ENCODE measurements around the gene CDCA7. TPM values are rescaled to one million over a fixed set of nuclear protein-coding genes. Genes with fewer than 3 reads are reported as not detected.
"Not testable (repeated sequence)": the region's sequence is repeated elsewhere in the genome, so short reads cannot be mapped to it uniquely, and the experiment has no call there.

CDCA7 gene
- total RNA-seq, 1 donor from 2014 or later, result 22.3 TPM

DNA sequence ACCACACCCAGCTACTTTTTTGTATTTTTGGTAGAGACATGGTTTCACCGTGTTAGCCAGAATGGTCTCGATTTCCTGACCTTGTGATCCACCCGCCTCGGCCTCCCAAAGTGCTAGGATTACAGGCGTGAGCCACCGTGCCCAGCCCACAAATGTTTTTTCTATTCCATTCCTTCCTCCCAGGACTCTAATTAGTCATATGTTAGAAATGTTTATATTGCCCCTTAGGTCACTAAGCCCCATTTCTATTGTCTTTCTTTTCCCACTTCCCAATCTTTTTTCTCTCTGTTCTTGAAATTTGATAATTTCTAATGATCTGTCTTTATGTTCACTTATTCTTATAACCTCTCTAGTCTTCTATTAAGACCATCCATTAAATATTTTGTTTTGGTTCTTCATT, 31.3 kb upstream of the CDCA7 start:
- Mint-ChIP-seq H3K4me1 (ENCODE audit: low read depth) (no peaks in the 10 kb centered on the region), H3K27me3 (no peaks in the 10 kb centered on the region), H3K36me3 (ENCODE audit: insufficient read depth) (no peaks in the 10 kb centered on the region), H3K4me3 (ENCODE audit: low read depth) (no peak overlapping the region), H3K9me3 (ENCODE audit: low read depth) (peaks cover 14% of the 10 kb centered on the region), H3K27ac (no peak overlapping the region)
- no peak for DNase-seq (ENCODE audit: low spot score, unreplicated experiment)
- TF ChIP-seq, protein P1, sequence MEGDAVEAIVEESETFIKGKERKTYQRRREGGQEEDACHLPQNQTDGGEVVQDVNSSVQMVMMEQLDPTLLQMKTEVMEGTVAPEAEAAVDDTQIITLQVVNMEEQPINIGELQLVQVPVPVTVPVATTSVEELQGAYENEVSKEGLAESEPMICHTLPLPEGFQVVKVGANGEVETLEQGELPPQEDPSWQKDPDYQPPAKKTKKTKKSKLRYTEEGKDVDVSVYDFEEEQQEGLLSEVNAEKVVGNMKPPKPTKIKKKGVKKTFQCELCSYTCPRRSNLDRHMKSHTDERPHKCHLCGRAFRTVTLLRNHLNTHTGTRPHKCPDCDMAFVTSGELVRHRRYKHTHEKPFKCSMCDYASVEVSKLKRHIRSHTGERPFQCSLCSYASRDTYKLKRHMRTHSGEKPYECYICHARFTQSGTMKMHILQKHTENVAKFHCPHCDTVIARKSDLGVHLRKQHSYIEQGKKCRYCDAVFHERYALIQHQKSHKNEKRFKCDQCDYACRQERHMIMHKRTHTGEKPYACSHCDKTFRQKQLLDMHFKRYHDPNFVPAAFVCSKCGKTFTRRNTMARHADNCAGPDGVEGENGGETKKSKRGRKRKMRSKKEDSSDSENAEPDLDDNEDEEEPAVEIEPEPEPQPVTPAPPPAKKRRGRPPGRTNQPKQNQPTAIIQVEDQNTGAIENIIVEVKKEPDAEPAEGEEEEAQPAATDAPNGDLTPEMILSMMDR (IDR thresholded peaks at IDR 0.05; ENCODE audit: unreplicated experiment), result no peak

DNA sequence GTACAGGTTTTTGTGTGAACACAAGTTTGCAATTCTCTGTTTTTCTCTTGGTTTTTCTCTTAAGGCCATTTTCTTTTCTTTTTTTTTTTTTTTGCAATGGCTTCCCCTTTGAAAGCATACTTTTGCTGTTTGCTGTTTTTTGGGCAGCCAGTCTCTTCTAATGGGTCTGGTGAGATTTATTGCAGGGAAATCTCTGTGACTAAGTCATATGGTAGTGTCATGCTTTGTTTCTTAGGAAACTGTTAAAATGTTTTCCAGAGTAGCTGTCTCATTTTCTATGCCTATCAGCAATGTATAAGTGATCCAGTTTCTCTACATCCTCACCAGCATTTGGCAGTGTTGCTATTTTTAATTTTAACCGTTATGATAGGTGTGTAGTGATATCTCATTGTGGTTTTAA, 27.9 kb upstream of the CDCA7 start:
- Mint-ChIP-seq H3K36me3 (ENCODE audit: insufficient read depth) (peaks cover 2% of the 10 kb centered on the region), H3K4me1 (ENCODE audit: low read depth) (no peaks in the 10 kb centered on the region), H3K4me3 (ENCODE audit: low read depth) (no peak overlapping the region), H3K27me3 (no peaks in the 10 kb centered on the region), H3K27ac (no peak overlapping the region), H3K9me3 (ENCODE audit: low read depth) (peaks cover 20% of the 10 kb centered on the region)
- TF ChIP-seq, protein P1 (IDR thresholded peaks at IDR 0.05; ENCODE audit: unreplicated experiment), result no peak
- DNase-seq (ENCODE audit: low spot score, unreplicated experiment), result no peak

DNA sequence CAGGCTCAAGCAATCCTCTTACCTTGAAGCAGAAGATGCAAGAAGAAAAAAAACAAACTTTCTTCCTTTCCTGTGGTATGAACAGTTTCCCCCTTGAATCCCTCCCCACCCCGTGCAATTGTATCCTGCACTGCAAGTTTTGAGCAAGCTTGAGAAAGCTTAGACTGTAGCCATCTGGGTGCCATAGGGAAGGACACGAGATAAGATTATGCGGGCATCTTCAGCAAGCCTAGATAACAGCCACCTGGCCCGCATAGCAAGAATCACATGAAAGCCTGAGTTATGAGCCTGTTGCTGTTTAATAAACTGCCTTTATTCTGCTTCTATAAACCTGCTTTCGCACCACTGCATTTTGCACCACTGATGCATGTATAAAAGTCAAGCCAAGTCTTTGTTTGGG, 27.3 kb upstream of the CDCA7 start:
- TF ChIP-seq, protein P1 (IDR thresholded peaks at IDR 0.05; ENCODE audit: unreplicated experiment), result no peak
- Mint-ChIP-seq H3K27ac (no peak overlapping the region), H3K4me3 (ENCODE audit: low read depth) (no peak overlapping the region), H3K4me1 (ENCODE audit: low read depth) (no peaks in the 10 kb centered on the region), H3K27me3 (no peaks in the 10 kb centered on the region), H3K36me3 (ENCODE audit: insufficient read depth) (peaks cover 2% of the 10 kb centered on the region), H3K9me3 (ENCODE audit: low read depth) (peaks cover 21% of the 10 kb centered on the region)
- no peak for DNase-seq (ENCODE audit: low spot score, unreplicated experiment)

DNA sequence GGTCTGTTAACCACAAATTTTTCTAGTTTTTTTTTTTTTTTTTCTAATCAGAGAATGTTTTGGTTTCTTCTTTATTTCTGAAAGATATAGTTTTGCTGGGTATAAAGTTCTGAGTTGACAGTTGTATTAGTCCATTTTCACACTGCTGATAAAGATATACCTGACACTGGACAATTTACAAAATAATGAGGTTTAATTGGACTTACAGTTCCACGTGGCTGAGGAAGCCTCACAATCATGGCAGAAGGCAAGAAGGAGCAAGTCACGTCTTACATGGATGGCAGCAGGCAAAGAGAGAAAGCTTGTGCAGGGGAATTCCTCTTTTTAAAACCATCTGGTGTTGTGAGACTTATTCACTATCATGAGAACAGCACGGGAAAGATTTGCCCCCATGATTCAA, 21.7 kb upstream of the CDCA7 start:
- H3K4me3 Mint-ChIP-seq (ENCODE audit: low read depth); H3K27me3 Mint-ChIP-seq; H3K36me3 Mint-ChIP-seq (ENCODE audit: insufficient read depth); H3K4me1 Mint-ChIP-seq (ENCODE audit: low read depth); H3K27ac Mint-ChIP-seq; DNase-seq (ENCODE audit: low spot score, unreplicated experiment): not testable (repeated sequence)
- H3K9me3 Mint-ChIP-seq (ENCODE audit: low read depth), result peaks cover 34% of the 10 kb centered on the region

DNA sequence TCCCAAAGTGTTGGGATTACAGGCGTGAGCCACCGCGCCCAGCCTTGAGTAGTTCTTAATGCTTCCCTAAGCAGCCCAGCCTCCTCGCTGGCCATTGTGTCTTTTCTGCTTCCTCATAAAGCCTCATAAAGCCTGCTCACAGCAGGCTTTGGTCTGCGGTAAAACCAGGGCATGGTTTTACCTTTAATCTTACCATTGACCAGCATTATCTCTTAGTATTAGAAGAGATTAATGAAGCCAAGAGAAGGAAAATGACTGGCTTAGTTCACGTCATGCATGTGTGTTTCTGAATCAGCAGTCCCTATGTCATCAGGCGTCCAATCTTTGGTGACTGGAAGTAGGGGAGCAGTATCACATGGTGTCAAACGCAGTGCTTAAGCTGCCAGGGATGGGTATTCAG, 14.9 kb upstream of the CDCA7 start:
- H3K4me1 Mint-ChIP-seq (ENCODE audit: low read depth), result no peaks in the 10 kb centered on the region
- DNase-seq (ENCODE audit: low spot score, unreplicated experiment), result no peak
- H3K27ac Mint-ChIP-seq, result no peak overlapping the region
- H3K9me3 Mint-ChIP-seq (ENCODE audit: low read depth), result peaks cover 7% of the 10 kb centered on the region
- TF ChIP-seq, protein P1 (IDR thresholded peaks at IDR 0.05; ENCODE audit: unreplicated experiment), result no peak
- no peaks in the 10 kb centered on the region for H3K27me3 Mint-ChIP-seq
- H3K36me3 Mint-ChIP-seq (ENCODE audit: insufficient read depth), result no peaks in the 10 kb centered on the region
- H3K4me3 Mint-ChIP-seq (ENCODE audit: low read depth), result no peak overlapping the region

DNA sequence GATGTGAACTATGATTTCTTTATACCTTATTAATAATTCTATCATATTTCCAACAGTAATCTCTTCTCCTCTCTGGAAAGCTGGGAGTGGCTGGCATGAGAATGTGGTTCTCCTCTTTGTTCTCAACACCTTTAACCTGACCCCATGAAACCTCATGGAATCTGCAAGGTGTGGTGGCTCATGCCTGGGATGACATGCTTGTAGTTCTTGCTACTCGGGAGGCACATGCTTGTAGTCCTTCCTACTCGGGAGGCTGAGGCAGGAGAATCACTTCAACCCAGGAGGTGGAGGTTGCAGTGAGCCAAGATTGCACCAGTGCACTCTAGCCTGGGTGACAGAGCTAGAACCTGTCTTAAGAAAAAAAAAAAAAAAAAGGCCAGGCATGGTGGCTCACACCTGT, 10.8 kb upstream of the CDCA7 start:
- Mint-ChIP-seq H3K27ac (no peak overlapping the region), H3K36me3 (ENCODE audit: insufficient read depth) (peaks cover 1% of the 10 kb centered on the region), H3K9me3 (ENCODE audit: low read depth) (peaks cover 4% of the 10 kb centered on the region), H3K27me3 (no peaks in the 10 kb centered on the region), H3K4me3 (ENCODE audit: low read depth) (no peak overlapping the region), H3K4me1 (ENCODE audit: low read depth) (peaks cover 6% of the 10 kb centered on the region)
- TF ChIP-seq, protein P1 (IDR thresholded peaks at IDR 0.05; ENCODE audit: unreplicated experiment), result no peak
- no peak for DNase-seq (ENCODE audit: low spot score, unreplicated experiment)
